Ovary (tissue), 9 donors: ENCODE results near the gene TSPAN32. TPM values are rescaled to one million over a fixed set of nuclear protein-coding genes. Genes with fewer than 3 reads are reported as not detected.

Experiments
- DNase-seq, 5 donors: peaks; one replicate each; pipeline ENCODE4 v3.0.0-alpha.2; 2019 to 2020
- H3K27ac ChIP-seq, 2 donors: fragments of 200-600 bp; one replicate each; pipeline versions ENCODE4 v1.5.1 to v1.8.0; 2019 to 2022
- H3K27me3 ChIP-seq: fragments of 200-600 bp; one replicate; pipeline ENCODE4 v1.8.0; 2022
- H3K36me3 ChIP-seq: fragments of 200-600 bp; sonication (generic); one replicate; pipeline ENCODE4 v1.5.1; 2019
- H3K4me1 ChIP-seq: one replicate; pipeline ENCODE4 v1.8.1; 2013; ENCODE audit warnings: mild to moderate bottlenecking, moderate library complexity; ENCODE audit not compliant: insufficient read depth
- H3K4me3 ChIP-seq: fragments of 200-600 bp; sonication (generic); one replicate; pipeline ENCODE4 v1.5.1; 2017
- H3K9me3 ChIP-seq, 2 donors: fragments of 200-600 bp in 1 of 2; sonication (generic) in 1 of 2; one replicate each; pipeline versions ENCODE4 v1.5.1 to v1.8.1; 2013 to 2019; ENCODE audit warnings: mild to moderate bottlenecking in 1 of 2, moderate library complexity in 1 of 2
- CTCF ChIP-seq, 3 donors: fragments of 450-650 bp in 2 of 3; fragments of 200-600 bp in 1 of 3; IDR thresholded peaks; one replicate each; pipeline versions ENCODE4 v1.5.1 to v1.8.0; 2016 to 2022; ENCODE audit warnings: antibody characterized with exemption in 3 of 3, mild to moderate bottlenecking in 1 of 3
- EP300 ChIP-seq: sonication (generic); formaldehyde crosslinking; IDR thresholded peaks from one replicate; pipeline ENCODE4 v1.6.1; 2017; ENCODE audit warnings: antibody characterized with exemption
- POLR2A ChIP-seq: fragments of 450-650 bp; IDR thresholded peaks from one replicate; pipeline ENCODE4 v1.6.1; 2017; ENCODE audit warnings: antibody characterized with exemption, mild to moderate bottlenecking, moderate library complexity
- WGBS, 3 donors: extraction: QIAGEN DNeasy Blood & Tissue Kit in 1 of 3; methylation state at CpG; one replicate each; pipeline versions ENCODE4 v1.1.5 to v1.1.7; 2013 to 2017; 5-methylcytosine and 5-hydroxymethylcytosine counted together
- intact Hi-C, 4 donors: fragments of 100-400 bp; cut with DNase I; formaldehyde crosslinking; loops; one replicate each; pipeline versions ENCODE4 v1.11.0 to v1.15.1; 2022 to 2023
- polyA plus RNA-seq, 2 donors: library from polyadenylated mRNA; stranded (reverse); fragments of 200-250 nt in 1 of 2; fragments of 350-450 nt in 1 of 2; fragmentation: Illumina TruSeq in 1 of 2; extraction: RNeasy Lipid Tissue Mini Kit (QIAGEN cat#74804) in 1 of 2; gene quantifications; one replicate each; pipeline ENCODE4 v1.2.3, GENCODE V29; 2013 to 2014
- small RNA-seq: library from RNA; depleted of rRNA; stranded (forward); fragments of <200 nt; gene quantifications from one replicate; pipeline ENCODE3, GENCODE V24; 2016
- total RNA-seq, 7 donors: library from RNA; depleted of rRNA in 2 of 7; stranded (reverse); fragments of >200 nt in 2 of 7; fragmentation: NEBNext Ultra II Directional in 3 of 7; extraction: Animal tissue kit (Norgen Biotek cat#: 25700) in 3 of 7; gene quantifications; one replicate each; pipeline versions ENCODE4 v1.1.0 to v1.2.4, GENCODE V29; 2016 to 2023
- donor health status: DM: no; HTN: no; CAD: no; lungs with moderate emphysema.
- donor health status: DM: no; HTN: no; CAD: no.
- donor health status: Bipolar disorder and iron deficiency.
- donor health status: DM: yes; HTN: yes; CAD: no.
- donor health status: DM: no; HTN: no; CAD: no.
- donor health status: DM: yes; HTN: yes; CAD: no.

Gene TSPAN32
- total and polyA plus RNA-seq, 9 donors = 0.63 to 3.9 (median 1.3) TPM; not detected in 2

- no peak for TF ChIP-seq POLR2A
- TF ChIP-seq EP300 = no peak
- TF ChIP-seq CTCF (IDR thresholded peaks at IDR 0.05) = no peak
- Histone ChIP-seq H3K4me1 (no peaks in the 10 kb centered on the region), H3K27ac (no peak overlapping the region)
These were observed 64.9 kb downstream of the TSPAN32 start for GRCh38 chr11:2366733-2367132.

GRCh38 chr11:2367266-2368160 lies 65.7 kb downstream of the TSPAN32 start:
- H3K27ac ChIP-seq = no peak overlapping the region
- no peaks in the 10 kb centered on the region for H3K4me1 ChIP-seq
- H3K27me3 ChIP-seq = no peaks in the 10 kb centered on the region
- intact Hi-C loops = no loop called here
- WGBS, 3 donors = 76 to 85% (median 83%) methylated on average over 17 of the region's 17 CpGs
- TF ChIP-seq POLR2A (no peak), CTCF (IDR thresholded peaks at IDR 0.05) (no peak)
- H3K9me3 ChIP-seq = no peaks in the 10 kb centered on the region
- no peak for DNase-seq
- no peak overlapping the region for H3K4me3 ChIP-seq
- no peaks in the 10 kb centered on the region for H3K36me3 ChIP-seq

More at GRCh38 chr11:2366733-2367132, 64.9 kb downstream of the TSPAN32 start:
- no peak for DNase-seq
- Histone ChIP-seq H3K36me3 (no peaks in the 10 kb centered on the region), H3K9me3 (no peaks in the 10 kb centered on the region), H3K4me3 (no peak overlapping the region), H3K27me3 (no peaks in the 10 kb centered on the region)
- WGBS, 3 donors = 82 to 92% (median 90%) methylated on average over 7 of the region's 7 CpGs
- intact Hi-C loops = no loop called here

Small RNA genes lying within 50 kb of the gene (small RNA-seq; reads per million reads assigned to genes)
- gene RNU6-878P = not detected

Other genes starting within 250 kb of the TSPAN32 start
- 100 to 1,000 TPM in 5 of 7 donors, 10 to 100 TPM in 2; 21.7 to 412 (median 172) TPM for gene IGF2, start 162.6 kb upstream of the TSPAN32 start, total RNA-seq
- gene IGF2, start 162.6 kb upstream of the TSPAN32 start, polyA plus RNA-seq = 10 to 100 TPM; 44.2 to 58.6 TPM
- gene INS, start 140.8 kb upstream of the TSPAN32 start, total RNA-seq = 1 to 10 TPM in 1 of 7 donors, under 1 TPM in 1, not detected in 5; 0.89 to 1.4 TPM
- not detected for gene INS, start 140.8 kb upstream of the TSPAN32 start, polyA plus RNA-seq
- 1 to 10 TPM in 3 of 7 donors, under 1 TPM in 3, not detected in 1; 0.12 to 4.1 (median 0.99) TPM for gene TH, start 130.2 kb upstream of the TSPAN32 start, total RNA-seq
- under 1 TPM in 1 of 2 donors, not detected in 1; 0.54 TPM for gene TH, start 130.2 kb upstream of the TSPAN32 start, polyA plus RNA-seq
- gene ASCL2, start 31.4 kb upstream of the TSPAN32 start, total RNA-seq = 1 to 10 TPM in 1 of 7 donors, under 1 TPM in 6; 0.18 to 1.3 (median 0.25) TPM
- under 1 TPM; 0.10 to 0.12 TPM for gene ASCL2, start 31.4 kb upstream of the TSPAN32 start, polyA plus RNA-seq
- under 1 TPM in 5 of 7 donors, not detected in 2; 0.12 to 0.75 (median 0.31) TPM for gene C11orf21, start 95 bp upstream of the TSPAN32 start, total RNA-seq
- under 1 TPM; 0.35 to 0.65 TPM for gene C11orf21, start 95 bp upstream of the TSPAN32 start, polyA plus RNA-seq
- gene CD81, start 75.3 kb downstream of the TSPAN32 start, total RNA-seq = 100 to 1,000 TPM; 206 to 723 (median 541) TPM
- gene CD81, start 75.3 kb downstream of the TSPAN32 start, polyA plus RNA-seq = 100 to 1,000 TPM; 365 to 661 TPM
- 10 to 100 TPM; 37.1 to 73.4 (median 49.4) TPM for gene TSSC4, start 98.7 kb downstream of the TSPAN32 start, total RNA-seq
- gene TSSC4, start 98.7 kb downstream of the TSPAN32 start, polyA plus RNA-seq = 10 to 100 TPM in 1 of 2 donors, 1 to 10 TPM in 1; 1.3 to 41.7 TPM
- gene TRPM5, start 142.5 kb downstream of the TSPAN32 start, total RNA-seq = under 1 TPM in 2 of 7 donors, not detected in 5; 0.08 to 0.11 TPM
- under 1 TPM in 1 of 2 donors, not detected in 1; 0.05 TPM for gene TRPM5, start 142.5 kb downstream of the TSPAN32 start, polyA plus RNA-seq
- gene KCNQ1, start 143.0 kb downstream of the TSPAN32 start, total RNA-seq = 1 to 10 TPM; 1.4 to 9.7 (median 3.8) TPM
- gene KCNQ1, start 143.0 kb downstream of the TSPAN32 start, polyA plus RNA-seq = 10 to 100 TPM in 1 of 2 donors, 1 to 10 TPM in 1; 2.5 to 17.2 TPM